SK-N-SH (cell line): ENCODE data around the gene EML2. TPM values are rescaled to one million over a fixed set of nuclear protein-coding genes. Genes with fewer than 3 reads are reported as not detected.

Experiments used
- CTCF ChIA-PET: fragments of 300-600, 350-600 bp; formaldehyde crosslinking; extraction: SDS; loops from one replicate; lab custom pipeline; 2021; lab: Yijun Ruan, JAX
- POLR2A ChIA-PET: fragments of 350-600 bp; sonication (Branson Sonifier 250); formaldehyde crosslinking; extraction: SDS; loops from one replicate; lab custom pipeline; 2020; ENCODE audit warnings: antibody characterized with exemption, inconsistent platforms; lab: Yijun Ruan, JAX
- DNase-seq: peaks from one replicate; pipeline ENCODE4 v3.0.0; 2012
- H2AFZ ChIP-seq: fragments of 200-600 bp; sonication (generic); 2 replicates; pipeline ENCODE4 v1.8.1; 2016; ENCODE audit warnings: antibody characterized with exemption, mild to moderate bottlenecking, low read depth
- H3F3A ChIP-seq: fragments of 200-600 bp; sonication (generic); replicated peaks from 2 replicates; pipeline ENCODE3; 2016; ENCODE audit warnings: antibody characterized with exemption, mild to moderate bottlenecking; ENCODE audit not compliant: insufficient read depth
- H3K27ac ChIP-seq, 2 experiments: fragments of 200-500 bp in 1 of 2; fragments of 200-600 bp in 1 of 2; sonication (Bioruptor generic) in 1 of 2; sonication (generic), shearing (Covaris generic) in 1 of 2; 2 replicates each; pipeline versions ENCODE4 v1.5.1 to v1.6.1; 2014 to 2016; ENCODE audit warnings: low read depth in 2 of 2, inconsistent platforms in 1 of 2, low read length in 1 of 2, mild to moderate bottlenecking in 1 of 2, mixed read lengths in 1 of 2
- H3K27me3 ChIP-seq: fragments of 200-600 bp; sonication (generic), shearing (Covaris generic); 2 replicates; pipeline ENCODE4 v1.6.1; 2016; ENCODE audit warnings: mixed run types; ENCODE audit not compliant: insufficient read depth
- H3K36me3 ChIP-seq, 2 experiments: fragments of 200-500 bp in 1 of 2; fragments of 200-600 bp in 1 of 2; sonication (Bioruptor generic) in 1 of 2; sonication (generic) in 1 of 2; replicated peaks in 1 of 2; 2 replicates each; pipeline versions ENCODE3 to v1.5.1; 2014 to 2016; ENCODE audit warnings: low read length in 1 of 2, mild to moderate bottlenecking in 1 of 2; ENCODE audit not compliant: insufficient read depth in 2 of 2, control insufficient read depth in 1 of 2
- H3K4me1 ChIP-seq, 2 experiments: fragments of 200-500 bp in 1 of 2; fragments of 200-600 bp in 1 of 2; sonication (Bioruptor generic) in 1 of 2; sonication (generic), shearing (Covaris generic) in 1 of 2; 2 replicates each; pipeline versions ENCODE4 v1.5.1 to v1.6.1; 2014 to 2016; ENCODE audit warnings: low read depth in 1 of 2, low read length in 1 of 2, mixed run types in 1 of 2; ENCODE audit not compliant: insufficient read depth in 2 of 2, control insufficient read depth in 1 of 2
- H3K4me2 ChIP-seq: fragments of 200-600 bp; sonication (generic), shearing (Covaris generic); 2 replicates; pipeline ENCODE4 v1.6.1; 2017; ENCODE audit warnings: mixed run types
- H3K4me3 ChIP-seq, 2 experiments: fragments of 200-500 bp in 1 of 2; fragments of 200-600 bp in 1 of 2; sonication (Bioruptor generic) in 1 of 2; sonication (generic), shearing (Covaris generic) in 1 of 2; 2 replicates each; pipeline versions ENCODE4 v1.5.1 to v1.8.1; 2014 to 2016; ENCODE audit warnings: low read depth in 2 of 2, inconsistent platforms in 1 of 2, low read length in 1 of 2, mild to moderate bottlenecking in 1 of 2, mixed read lengths in 1 of 2, moderate library complexity in 1 of 2
- H3K79me2 ChIP-seq: fragments of 200-600 bp; sonication (generic); 2 replicates; pipeline ENCODE4 v1.8.1; 2017; ENCODE audit warnings: mild to moderate bottlenecking; ENCODE audit not compliant: insufficient read depth
- H3K9ac ChIP-seq: fragments of 200-600 bp; sonication (generic); 2 replicates; pipeline ENCODE4 v1.6.1; 2017; ENCODE audit warnings: mixed run types
- H3K9me2 ChIP-seq: fragments of 200-600 bp; sonication (generic); 2 replicates; pipeline ENCODE4 v1.6.1; 2017; ENCODE audit warnings: mixed run types
- H3K9me3 ChIP-seq: fragments of 200-600 bp; sonication (generic); 2 replicates; pipeline ENCODE4 v1.6.1; 2017; ENCODE audit warnings: mixed run types, mild to moderate bottlenecking, moderate library complexity
- H4K20me1 ChIP-seq: fragments of 200-600 bp; sonication (generic); 2 replicates; pipeline ENCODE4 v1.6.1; 2017; ENCODE audit warnings: mild to moderate bottlenecking, mixed run types; ENCODE audit not compliant: insufficient read depth
- CHD2 ChIP-seq: fragments of 150-350 bp; IDR thresholded peaks from 2 replicates; pipeline ENCODE4 v1.6.1; 2018; ENCODE audit warnings: low read length; ENCODE audit not compliant: partially characterized antibody
- EP300 ChIP-seq, 2 experiments: IDR thresholded peaks; 2 replicates each; pipeline versions ENCODE4 v1.4.0 to v1.6.1; 2012; ENCODE audit warnings: borderline replicate concordance in 1 of 2, low read depth in 1 of 2, low read length in 1 of 2
- FOSL2 ChIP-seq: IDR thresholded peaks from 2 replicates; pipeline ENCODE4 v1.4.0; 2012; ENCODE audit warnings: low read depth, mild to moderate bottlenecking, moderate library complexity, borderline replicate concordance
- FOXM1 ChIP-seq: IDR thresholded peaks from 2 replicates; pipeline ENCODE4 v1.4.0; 2012; ENCODE audit warnings: low read depth, mild to moderate bottlenecking
- GABPA ChIP-seq: IDR thresholded peaks from 2 replicates; pipeline ENCODE4 v1.4.0; 2012; ENCODE audit warnings: low read depth, mild to moderate bottlenecking
- MXI1 ChIP-seq: IDR thresholded peaks from 2 replicates; pipeline ENCODE4 v1.6.1; 2012; ENCODE audit warnings: mild to moderate bottlenecking, low read depth, low read length, improper control_type of control experiment
- POLR2AphosphoS5 ChIP-seq: IDR thresholded peaks from 2 replicates; pipeline ENCODE4 v1.6.1; 2012; ENCODE audit warnings: low read depth, low read length
- RAD21 ChIP-seq: IDR thresholded peaks from 2 replicates; pipeline ENCODE4 v1.6.1; 2012; ENCODE audit warnings: mild to moderate bottlenecking, low read length
- RXRA ChIP-seq: IDR thresholded peaks from 2 replicates; pipeline ENCODE4 v1.4.0; 2012; ENCODE audit warnings: low read depth, mild to moderate bottlenecking, borderline replicate concordance
- SMC3 ChIP-seq: IDR thresholded peaks from 2 replicates; pipeline ENCODE4 v1.6.1; 2012; ENCODE audit warnings: low read depth, low read length, improper control_type of control experiment
- WGBS: methylation state at CpG from one replicate; pipeline ENCODE4 v1.1.6; 2017; ENCODE audit warnings: low lambda C conversion rate; 5-methylcytosine and 5-hydroxymethylcytosine counted together
- polyA plus RNA-seq, 3 experiments: library from polyadenylated mRNA; depleted of rRNA; stranded (reverse); fragments of >200 nt; gene quantifications; 2 replicates each; pipeline ENCODE4 v1.2.3, GENCODE V29; 2012
- TF ChIP-seq, protein P1 (sequence below): IDR thresholded peaks from 2 replicates; pipeline ENCODE4; 2012
- TF ChIP-seq, protein P2 (sequence below): IDR thresholded peaks from 2 replicates; pipeline ENCODE4 v1.4.0; 2012; ENCODE audit warnings: low read depth, borderline replicate concordance
- TF ChIP-seq, protein P3 (sequence below): IDR thresholded peaks from 2 replicates; pipeline ENCODE4 v1.6.1; 2012; ENCODE audit warnings: mild to moderate bottlenecking, low read depth, low read length, moderate library complexity

Gene EML2
- polyA plus RNA-seq, 1 of the 3 experiments (the other 2 are of a cell fraction), result 12.4 TPM

DNA sequence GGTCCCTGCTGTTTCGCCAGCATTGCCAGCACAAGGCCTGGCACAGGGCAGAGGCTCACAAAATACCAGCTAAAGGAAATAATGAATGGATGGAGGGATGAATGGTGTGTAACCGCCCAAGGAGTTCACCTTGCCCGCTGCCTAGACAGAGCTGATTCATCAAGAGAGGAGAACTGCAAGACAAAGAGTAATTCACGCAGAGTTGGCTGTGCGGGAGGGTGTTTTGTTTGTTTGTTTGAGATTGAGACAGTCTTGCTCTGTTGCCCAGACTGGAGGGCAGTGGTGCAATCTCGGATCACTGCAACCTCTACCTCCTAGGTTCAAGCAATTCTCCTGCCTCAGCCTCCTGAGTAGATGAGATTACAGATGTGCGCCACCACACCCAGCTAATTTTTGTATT lies 57.6 kb downstream of the EML2 start:
- CTCF ChIA-PET, result interaction anchor here (1.1 kb wide), 2 partner anchors 33 to 62 kb away, joined by 3 to 5 read pairs; no protein-coding TSS in a partner anchor
- no peaks in the 10 kb centered on the region for H3K9me3 ChIP-seq
- peaks cover 52% of the 10 kb centered on the region for H3K79me2 ChIP-seq
- no peaks in the 10 kb centered on the region for H3K9me2 ChIP-seq
- no peak overlapping the region for H3K9ac ChIP-seq
- POLR2A ChIA-PET, result no interaction called here
- no peak overlapping the region for H3K4me2 ChIP-seq
- H3K36me3 ChIP-seq, result peaks cover 0 to 3% of the 10 kb centered on the region in 2 experiments
- H2AFZ ChIP-seq, result no peak overlapping the region
- no peaks in the 10 kb centered on the region for H4K20me1 ChIP-seq
- peaks cover 8 to 9% of the 10 kb centered on the region in 2 experiments; a peak in 3 of 4 replicates for H3K4me1 ChIP-seq
- H3K4me3 ChIP-seq, result no peak overlapping the region
- 96% methylated on average over 5 of the region's 7 CpGs for WGBS
- peaks cover 28% of the 10 kb centered on the region for H3F3A ChIP-seq
- TF ChIP-seq FOSL2 (no peak), CHD2 (no peak)
- no peak overlapping the region for H3K27ac ChIP-seq
- no peaks in the 10 kb centered on the region for H3K27me3 ChIP-seq
- DNase-seq, result no peak

DNA sequence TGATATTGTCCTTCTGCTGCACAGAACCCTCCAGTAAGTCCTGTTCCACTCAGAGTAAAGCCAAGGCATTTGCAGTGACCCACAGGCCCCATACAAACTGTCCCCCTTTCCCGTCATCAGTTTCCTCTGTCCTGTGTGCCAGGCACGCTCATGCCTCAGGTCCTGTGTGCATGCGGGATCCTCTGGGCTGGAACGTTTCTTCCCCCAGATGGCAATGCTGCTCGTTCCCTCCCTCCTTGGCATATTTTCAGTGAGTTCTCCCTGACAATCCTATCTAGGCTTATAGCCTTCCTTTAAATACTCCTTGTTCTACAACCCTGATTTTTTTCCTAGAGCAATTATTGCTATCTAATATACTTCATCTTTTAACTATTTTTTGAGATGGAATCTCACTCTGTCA lies 60.3 kb downstream of the EML2 start:
- peaks cover 35% of the 10 kb centered on the region for H3F3A ChIP-seq
- ChIA-PET POLR2A (no interaction called here), CTCF (no interaction called here)
- no peak overlapping the region for H3K4me3 ChIP-seq
- H3K4me1 ChIP-seq, result peaks cover 6 to 13% of the 10 kb centered on the region in 2 experiments; a peak in 3 of 4 replicates
- H3K9me3 ChIP-seq, result no peaks in the 10 kb centered on the region
- no peak overlapping the region for H3K9ac ChIP-seq
- H2AFZ ChIP-seq, result no peak overlapping the region
- H3K27ac ChIP-seq, result peak overlapping the region in 1 of 2 experiments; percentile 53; a peak in 2 of 4 replicates
- no peaks in the 10 kb centered on the region for H3K9me2 ChIP-seq
- TF ChIP-seq RXRA (no peak), FOSL2 (no peak), EP300 (IDR thresholded peaks at IDR 0.05; ENCODE audit: borderline replicate concordance in 1 of 2, low read depth in 1 of 2, low read length in 1 of 2) (no peak), MXI1 (no peak), GABPA (no peak), RAD21 (no peak), POLR2AphosphoS5 (no peak), SMC3 (no peak), FOXM1 (no peak)
- TF ChIP-seq, protein P1, sequence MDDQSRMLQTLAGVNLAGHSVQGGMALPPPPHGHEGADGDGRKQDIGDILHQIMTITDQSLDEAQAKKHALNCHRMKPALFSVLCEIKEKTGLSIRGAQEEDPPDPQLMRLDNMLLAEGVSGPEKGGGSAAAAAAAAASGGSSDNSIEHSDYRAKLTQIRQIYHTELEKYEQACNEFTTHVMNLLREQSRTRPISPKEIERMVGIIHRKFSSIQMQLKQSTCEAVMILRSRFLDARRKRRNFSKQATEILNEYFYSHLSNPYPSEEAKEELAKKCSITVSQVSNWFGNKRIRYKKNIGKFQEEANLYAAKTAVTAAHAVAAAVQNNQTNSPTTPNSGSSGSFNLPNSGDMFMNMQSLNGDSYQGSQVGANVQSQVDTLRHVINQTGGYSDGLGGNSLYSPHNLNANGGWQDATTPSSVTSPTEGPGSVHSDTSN, result no peak
- TF ChIP-seq, protein P2, sequence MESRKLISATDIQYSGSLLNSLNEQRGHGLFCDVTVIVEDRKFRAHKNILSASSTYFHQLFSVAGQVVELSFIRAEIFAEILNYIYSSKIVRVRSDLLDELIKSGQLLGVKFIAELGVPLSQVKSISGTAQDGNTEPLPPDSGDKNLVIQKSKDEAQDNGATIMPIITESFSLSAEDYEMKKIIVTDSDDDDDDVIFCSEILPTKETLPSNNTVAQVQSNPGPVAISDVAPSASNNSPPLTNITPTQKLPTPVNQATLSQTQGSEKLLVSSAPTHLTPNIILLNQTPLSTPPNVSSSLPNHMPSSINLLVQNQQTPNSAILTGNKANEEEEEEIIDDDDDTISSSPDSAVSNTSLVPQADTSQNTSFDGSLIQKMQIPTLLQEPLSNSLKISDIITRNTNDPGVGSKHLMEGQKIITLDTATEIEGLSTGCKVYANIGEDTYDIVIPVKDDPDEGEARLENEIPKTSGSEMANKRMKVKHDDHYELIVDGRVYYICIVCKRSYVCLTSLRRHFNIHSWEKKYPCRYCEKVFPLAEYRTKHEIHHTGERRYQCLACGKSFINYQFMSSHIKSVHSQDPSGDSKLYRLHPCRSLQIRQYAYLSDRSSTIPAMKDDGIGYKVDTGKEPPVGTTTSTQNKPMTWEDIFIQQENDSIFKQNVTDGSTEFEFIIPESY, result no peak
- TF ChIP-seq, protein P3, sequence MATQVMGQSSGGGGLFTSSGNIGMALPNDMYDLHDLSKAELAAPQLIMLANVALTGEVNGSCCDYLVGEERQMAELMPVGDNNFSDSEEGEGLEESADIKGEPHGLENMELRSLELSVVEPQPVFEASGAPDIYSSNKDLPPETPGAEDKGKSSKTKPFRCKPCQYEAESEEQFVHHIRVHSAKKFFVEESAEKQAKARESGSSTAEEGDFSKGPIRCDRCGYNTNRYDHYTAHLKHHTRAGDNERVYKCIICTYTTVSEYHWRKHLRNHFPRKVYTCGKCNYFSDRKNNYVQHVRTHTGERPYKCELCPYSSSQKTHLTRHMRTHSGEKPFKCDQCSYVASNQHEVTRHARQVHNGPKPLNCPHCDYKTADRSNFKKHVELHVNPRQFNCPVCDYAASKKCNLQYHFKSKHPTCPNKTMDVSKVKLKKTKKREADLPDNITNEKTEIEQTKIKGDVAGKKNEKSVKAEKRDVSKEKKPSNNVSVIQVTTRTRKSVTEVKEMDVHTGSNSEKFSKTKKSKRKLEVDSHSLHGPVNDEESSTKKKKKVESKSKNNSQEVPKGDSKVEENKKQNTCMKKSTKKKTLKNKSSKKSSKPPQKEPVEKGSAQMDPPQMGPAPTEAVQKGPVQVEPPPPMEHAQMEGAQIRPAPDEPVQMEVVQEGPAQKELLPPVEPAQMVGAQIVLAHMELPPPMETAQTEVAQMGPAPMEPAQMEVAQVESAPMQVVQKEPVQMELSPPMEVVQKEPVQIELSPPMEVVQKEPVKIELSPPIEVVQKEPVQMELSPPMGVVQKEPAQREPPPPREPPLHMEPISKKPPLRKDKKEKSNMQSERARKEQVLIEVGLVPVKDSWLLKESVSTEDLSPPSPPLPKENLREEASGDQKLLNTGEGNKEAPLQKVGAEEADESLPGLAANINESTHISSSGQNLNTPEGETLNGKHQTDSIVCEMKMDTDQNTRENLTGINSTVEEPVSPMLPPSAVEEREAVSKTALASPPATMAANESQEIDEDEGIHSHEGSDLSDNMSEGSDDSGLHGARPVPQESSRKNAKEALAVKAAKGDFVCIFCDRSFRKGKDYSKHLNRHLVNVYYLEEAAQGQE, result no peak
- no peaks in the 10 kb centered on the region for H3K27me3 ChIP-seq
- no peak for DNase-seq
- H3K79me2 ChIP-seq, result peaks cover 74% of the 10 kb centered on the region
- H3K36me3 ChIP-seq, result peaks cover 0 to 3% of the 10 kb centered on the region in 2 experiments
- H4K20me1 ChIP-seq, result no peaks in the 10 kb centered on the region
- WGBS, result 88% methylated on average over 5 of the region's 5 CpGs
- no peak overlapping the region for H3K4me2 ChIP-seq
